IMR-90 (cell line): ENCODE data around the gene SMIM24.

ENCODE experiments used
- CEBPB ChIP-seq: IDR thresholded peaks from 2 replicates; pipeline ENCODE4 v1.6.1; 2012; ENCODE audit warnings: low read depth, low read length, improper control_type of control experiment
- CTCF ChIP-seq: conservative IDR thresholded peaks from 2 replicates; pipeline ENCODE4 v1.5.1; 2012; ENCODE audit warnings: mild to moderate bottlenecking, low read depth, low read length, improper control_type of control experiment
- MAZ ChIP-seq: IDR thresholded peaks from 2 replicates; pipeline ENCODE4 v1.6.1; 2012; ENCODE audit warnings: low read depth, mild to moderate bottlenecking, low read length, improper control_type of control experiment, moderate library complexity, borderline replicate concordance
- POLR2A ChIP-seq: IDR thresholded peaks from 2 replicates; pipeline ENCODE4 v1.6.1; 2012; ENCODE audit warnings: mild to moderate bottlenecking, low read depth, low read length
- TF ChIP-seq, protein P1 (sequence below): fragments of 150-350 bp; IDR thresholded peaks from 2 replicates; pipeline ENCODE4 v1.6.1; 2016; ENCODE audit warnings: low read depth, mild to moderate bottlenecking, low read length, moderate library complexity, borderline replicate concordance
- TF ChIP-seq, protein P2 (sequence below): fragments of 150-350 bp; IDR thresholded peaks from 2 replicates; pipeline ENCODE4 v1.6.1; 2017; ENCODE audit warnings: mild to moderate bottlenecking, antibody characterized with exemption, low read length, low read depth

DNA sequence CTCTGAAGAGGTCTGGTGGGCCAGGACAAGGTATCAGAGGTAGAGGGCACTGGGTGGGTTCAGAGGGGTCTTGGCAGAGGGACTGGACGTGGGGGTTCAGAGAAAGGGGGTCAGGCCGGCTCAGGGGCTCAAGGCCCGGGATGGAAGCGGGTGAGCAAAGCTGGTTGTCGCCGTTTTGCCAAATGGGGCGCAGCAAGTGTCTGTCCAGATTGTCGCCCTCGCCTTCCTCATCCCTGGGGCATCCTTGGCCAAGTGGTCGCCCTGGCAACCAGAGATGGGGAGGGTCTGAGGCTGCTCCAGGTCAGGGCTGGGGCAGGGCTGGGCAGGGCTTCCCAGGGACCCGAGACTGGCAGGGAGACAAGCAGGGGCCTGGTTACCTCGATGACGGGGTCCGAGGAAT, 13.3 kb upstream of the SMIM24 start:
- TF ChIP-seq CTCF (no peak), CEBPB (no peak), POLR2A (no peak), MAZ (no peak)
- TF ChIP-seq, protein P1, sequence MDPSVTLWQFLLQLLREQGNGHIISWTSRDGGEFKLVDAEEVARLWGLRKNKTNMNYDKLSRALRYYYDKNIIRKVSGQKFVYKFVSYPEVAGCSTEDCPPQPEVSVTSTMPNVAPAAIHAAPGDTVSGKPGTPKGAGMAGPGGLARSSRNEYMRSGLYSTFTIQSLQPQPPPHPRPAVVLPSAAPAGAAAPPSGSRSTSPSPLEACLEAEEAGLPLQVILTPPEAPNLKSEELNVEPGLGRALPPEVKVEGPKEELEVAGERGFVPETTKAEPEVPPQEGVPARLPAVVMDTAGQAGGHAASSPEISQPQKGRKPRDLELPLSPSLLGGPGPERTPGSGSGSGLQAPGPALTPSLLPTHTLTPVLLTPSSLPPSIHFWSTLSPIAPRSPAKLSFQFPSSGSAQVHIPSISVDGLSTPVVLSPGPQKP = no peak
- TF ChIP-seq, protein P2, sequence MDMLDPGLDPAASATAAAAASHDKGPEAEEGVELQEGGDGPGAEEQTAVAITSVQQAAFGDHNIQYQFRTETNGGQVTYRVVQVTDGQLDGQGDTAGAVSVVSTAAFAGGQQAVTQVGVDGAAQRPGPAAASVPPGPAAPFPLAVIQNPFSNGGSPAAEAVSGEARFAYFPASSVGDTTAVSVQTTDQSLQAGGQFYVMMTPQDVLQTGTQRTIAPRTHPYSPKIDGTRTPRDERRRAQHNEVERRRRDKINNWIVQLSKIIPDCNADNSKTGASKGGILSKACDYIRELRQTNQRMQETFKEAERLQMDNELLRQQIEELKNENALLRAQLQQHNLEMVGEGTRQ = no peak
